ENCODE data around the gene ATP10D.

GRCh38 chr4:47538111-47538824, 53.2 kb downstream of the ATP10D start:
- TF ChIP-seq, protein P1, sequence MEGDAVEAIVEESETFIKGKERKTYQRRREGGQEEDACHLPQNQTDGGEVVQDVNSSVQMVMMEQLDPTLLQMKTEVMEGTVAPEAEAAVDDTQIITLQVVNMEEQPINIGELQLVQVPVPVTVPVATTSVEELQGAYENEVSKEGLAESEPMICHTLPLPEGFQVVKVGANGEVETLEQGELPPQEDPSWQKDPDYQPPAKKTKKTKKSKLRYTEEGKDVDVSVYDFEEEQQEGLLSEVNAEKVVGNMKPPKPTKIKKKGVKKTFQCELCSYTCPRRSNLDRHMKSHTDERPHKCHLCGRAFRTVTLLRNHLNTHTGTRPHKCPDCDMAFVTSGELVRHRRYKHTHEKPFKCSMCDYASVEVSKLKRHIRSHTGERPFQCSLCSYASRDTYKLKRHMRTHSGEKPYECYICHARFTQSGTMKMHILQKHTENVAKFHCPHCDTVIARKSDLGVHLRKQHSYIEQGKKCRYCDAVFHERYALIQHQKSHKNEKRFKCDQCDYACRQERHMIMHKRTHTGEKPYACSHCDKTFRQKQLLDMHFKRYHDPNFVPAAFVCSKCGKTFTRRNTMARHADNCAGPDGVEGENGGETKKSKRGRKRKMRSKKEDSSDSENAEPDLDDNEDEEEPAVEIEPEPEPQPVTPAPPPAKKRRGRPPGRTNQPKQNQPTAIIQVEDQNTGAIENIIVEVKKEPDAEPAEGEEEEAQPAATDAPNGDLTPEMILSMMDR (IDR thresholded peaks at IDR 0.05): no peak
- TF ChIP-seq POLR2AphosphoS5 (IDR thresholded peaks at IDR 0.05): no peak
- TF ChIP-seq EP300 (IDR thresholded peaks at IDR 0.05): no peak
- TF ChIP-seq POLR2A (IDR thresholded peaks at IDR 0.05): no peak
